Glomerular endothelial cell (primary cell): ENCODE results near the gene EFTUD2. TPM values are rescaled to one million over a fixed set of nuclear protein-coding genes. Genes with fewer than 3 reads are reported as not detected.
"Not testable (repeated sequence)": the region's sequence is repeated elsewhere in the genome, so short reads cannot be mapped to it uniquely, and the experiment has no call there.

Source experiments
- DNase-seq: peaks from one replicate; pipeline ENCODE4 v3.0.0-alpha.2; 2011; ENCODE audit warnings: low read depth, low spot score; ENCODE audit errors: extremely low read depth
- total RNA-seq: library from RNA; depleted of rRNA; stranded (reverse); fragments of >200 nt; gene quantifications from 2 replicates; pipeline ENCODE4 v1.2.3, GENCODE V29; 2015

EFTUD2 gene
- total RNA-seq, 1 donor from 2014 or later: 98.6 TPM

DNA sequence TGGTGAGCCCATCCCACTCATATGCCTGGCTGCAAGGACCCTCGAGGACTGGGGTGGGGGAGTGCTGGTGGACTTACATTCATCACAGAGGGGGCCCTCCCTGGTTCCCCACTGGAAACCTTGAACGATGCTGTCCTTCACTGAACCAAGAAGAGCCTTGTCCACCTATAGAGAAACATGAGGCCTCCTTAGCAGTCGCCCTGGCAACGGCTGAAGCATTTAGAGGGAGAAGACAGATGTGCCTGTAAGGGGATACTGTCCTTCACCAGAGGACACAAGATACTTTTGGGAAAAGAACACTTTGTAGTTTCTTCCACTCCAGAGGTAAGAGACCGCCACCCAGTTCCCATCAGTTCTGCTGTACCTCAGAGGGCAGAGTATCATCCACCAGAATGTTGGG lies 45.1 kb downstream of the EFTUD2 start:
- no peak for DNase-seq

DNA sequence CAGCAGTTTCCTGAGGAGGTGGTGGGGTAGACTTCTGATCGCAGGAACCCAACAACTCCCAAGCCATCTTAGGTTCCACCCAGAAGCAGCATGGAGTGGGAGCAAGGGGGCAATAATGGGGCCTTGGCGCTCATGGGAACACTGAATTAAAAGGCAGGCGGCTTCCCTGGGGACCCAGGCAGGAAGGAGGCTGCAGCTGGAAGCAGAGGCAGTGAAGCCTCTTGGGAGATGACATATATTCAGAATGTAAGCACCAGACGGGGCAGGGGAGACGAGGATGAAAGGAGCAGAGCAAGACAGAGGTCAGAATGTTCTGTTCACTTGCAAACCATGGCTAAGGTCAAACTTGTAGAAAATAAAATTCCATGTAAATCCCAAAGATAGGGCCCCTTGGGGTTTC lies 48.6 kb downstream of the EFTUD2 start:
- DNase-seq: no peak

DNA sequence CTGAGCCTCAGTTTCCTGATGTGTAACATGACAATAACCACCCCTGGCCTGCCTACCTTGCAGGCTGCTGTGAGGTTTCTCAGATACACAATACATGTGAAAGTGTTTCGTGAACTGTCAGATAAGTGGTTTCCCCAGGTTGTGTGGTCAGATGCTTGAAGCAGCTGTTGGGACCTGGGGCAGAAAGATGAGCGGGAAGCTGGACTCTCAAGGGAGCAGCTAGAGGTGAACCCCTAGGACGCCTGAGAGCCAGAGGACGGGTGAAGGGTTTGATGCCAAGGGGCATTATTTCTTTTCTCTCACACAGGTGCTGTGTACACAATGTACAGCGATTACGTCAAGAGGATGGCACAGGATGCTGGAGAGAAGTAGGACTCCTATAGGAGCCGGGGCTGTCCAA lies 49.2 kb downstream of the EFTUD2 start:
- DNase-seq: no peak

DNA sequence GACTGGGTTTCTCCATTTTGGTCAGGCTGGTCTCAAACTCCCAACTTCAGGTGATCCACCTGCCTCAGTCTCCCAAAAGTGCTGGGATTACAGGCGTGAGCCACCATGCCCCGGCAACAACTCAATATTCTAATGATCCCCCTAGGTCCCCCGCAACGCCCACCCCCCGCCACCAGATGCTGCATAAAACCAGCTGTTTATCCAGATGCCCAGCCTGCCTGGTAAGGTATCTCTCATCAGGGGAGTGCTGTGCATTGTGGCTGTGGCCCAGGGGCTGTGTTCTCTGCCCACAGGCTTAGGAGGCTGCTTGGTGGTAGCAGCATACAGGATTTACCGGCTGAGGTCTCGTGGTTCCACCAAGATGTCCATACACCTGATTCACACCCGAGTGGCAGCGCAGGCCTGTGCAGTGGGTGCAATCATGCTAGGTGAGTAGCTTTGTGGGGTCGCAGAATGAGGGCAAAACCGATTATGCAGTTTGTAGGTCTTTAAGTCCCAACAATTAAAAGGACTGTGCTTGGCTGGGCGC lies 50.2 kb downstream of the EFTUD2 start:
- no peak for DNase-seq

DNA sequence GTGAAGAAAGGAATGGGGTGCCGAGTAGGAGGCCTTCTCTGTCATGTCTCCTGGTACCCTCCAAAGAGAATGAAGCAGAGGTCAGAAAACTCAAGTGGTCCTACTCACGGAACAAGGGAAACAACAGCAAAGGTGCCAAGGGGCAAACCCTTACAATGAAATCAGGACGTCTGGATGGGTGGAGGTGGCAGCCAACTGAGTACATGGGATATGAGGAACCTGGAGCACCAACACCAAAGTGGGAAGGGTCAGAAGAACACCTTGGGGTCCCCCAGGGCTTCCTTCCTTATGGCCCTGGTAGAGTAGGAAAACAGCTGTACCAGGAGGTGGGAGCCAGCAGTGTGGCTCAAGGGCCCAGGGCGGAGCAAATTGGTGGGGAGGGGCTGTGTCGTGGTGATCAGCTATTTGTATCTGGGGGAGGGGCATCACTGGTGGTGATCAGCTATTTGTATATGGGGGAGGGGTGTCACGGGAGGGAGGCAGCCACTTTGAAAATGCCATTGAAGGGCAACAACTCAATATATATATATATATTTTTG lies 50.9 kb downstream of the EFTUD2 start:
- DNase-seq: no peak

DNA sequence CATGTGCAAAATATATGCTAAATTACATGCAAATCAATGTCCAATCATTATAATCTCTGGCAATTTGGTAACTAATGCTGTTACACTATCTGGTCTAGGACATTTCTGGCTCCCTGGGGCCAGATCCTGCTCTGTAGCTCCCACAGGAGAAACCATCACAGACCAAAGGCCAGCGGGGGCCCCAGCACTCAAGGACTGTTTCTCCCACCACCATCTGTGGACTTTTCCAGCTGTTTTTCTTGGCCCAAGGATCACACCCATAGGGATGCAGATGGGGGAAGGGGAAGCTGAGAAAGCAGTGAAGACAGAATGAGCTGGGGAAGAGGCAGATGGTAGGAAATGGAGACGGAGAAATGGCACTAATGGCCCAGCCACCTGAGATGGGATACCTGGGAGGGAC lies 51.7 kb downstream of the EFTUD2 start, which contains the start of gene HIGD1B:
Gene HIGD1B (plus strand): TSS at position 298 of the 400 bp plus-strand sequence. CDS start 270 bp downstream, outside the sequence.
- DNase-seq: no peak

DNA sequence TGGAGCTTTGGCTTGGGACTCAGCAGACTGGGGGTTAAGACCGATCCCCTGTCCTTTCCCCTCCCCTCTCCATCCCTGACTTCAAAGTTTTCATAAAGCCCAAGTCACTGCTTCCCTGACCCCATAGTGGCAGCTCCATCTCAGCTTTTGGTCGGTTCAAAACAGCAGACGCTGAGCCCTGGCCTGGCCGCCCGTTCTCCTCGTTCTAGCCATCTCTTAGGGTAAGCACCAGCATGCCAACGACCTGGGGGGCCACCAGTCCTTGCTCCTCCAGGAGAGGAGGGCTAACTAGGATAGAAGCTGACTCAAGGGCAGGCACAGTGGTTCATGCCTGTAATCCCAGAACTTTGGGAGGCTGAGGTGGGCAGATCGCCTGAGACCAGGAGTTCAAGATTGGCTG lies 53.0 kb downstream of the EFTUD2 start:
- no peak for DNase-seq

DNA sequence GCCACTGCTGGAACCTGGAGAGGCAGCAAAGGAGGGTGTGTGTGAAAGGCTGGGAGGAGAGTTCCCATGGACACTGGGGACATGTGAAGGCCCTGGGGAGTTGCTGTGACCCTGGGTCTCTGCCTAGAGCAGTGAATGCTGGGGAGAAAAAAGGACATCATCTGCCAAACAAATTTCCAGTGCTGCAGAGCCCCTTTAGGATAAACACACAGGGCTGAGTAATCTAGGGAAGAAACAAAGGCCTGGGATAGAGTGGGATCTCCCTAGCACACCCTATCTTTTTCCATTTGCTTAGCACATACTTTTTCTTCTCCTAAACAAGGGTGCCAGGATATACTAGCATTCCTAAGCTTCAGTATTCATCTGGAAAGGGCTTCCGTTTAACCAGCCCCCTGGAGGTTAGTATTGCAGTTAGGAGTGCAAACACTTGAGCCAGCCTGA lies 54.8 kb downstream of the EFTUD2 start:
- no peak for DNase-seq

DNA sequence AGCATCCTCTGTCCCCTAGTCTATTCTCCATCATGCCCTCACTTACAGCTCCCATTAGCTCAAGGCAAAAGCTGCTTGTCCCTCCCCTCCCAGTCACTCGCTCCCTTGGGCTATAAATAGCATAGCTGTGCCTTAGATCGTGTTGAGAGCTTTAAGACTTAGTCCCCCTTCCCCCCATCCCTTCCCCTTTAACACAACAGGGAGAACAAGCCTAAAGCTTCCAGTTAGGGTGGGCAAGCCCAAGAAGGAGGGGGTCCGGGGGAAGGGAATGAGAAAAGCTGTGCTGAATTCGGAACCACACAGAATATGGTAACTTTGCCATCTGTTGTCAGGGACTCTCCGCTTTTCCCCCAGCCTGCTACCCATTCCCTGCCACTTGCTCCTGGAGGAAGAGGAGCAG lies 56.5 kb downstream of the EFTUD2 start:
- no peak for DNase-seq

DNA sequence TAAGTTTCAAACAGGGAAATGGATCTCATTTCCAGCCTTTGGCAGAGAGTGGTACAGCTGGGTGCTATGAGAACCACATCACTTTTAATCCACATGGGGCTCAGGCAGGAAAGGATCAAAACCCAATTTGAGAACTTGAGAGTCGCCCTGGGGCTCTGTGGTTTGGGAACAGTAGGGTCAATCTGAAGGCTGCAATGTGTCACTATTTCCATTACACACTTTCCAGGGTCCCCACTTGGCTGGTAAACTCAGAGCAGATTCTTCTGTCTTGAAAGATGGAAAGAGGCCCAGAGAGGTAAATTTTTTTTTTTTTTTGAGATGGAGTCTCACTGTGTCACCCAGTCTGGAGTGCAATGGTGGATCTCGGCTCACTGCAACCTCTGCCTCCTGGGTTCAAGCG lies 58.3 kb downstream of the EFTUD2 start:
- no peak for DNase-seq

DNA sequence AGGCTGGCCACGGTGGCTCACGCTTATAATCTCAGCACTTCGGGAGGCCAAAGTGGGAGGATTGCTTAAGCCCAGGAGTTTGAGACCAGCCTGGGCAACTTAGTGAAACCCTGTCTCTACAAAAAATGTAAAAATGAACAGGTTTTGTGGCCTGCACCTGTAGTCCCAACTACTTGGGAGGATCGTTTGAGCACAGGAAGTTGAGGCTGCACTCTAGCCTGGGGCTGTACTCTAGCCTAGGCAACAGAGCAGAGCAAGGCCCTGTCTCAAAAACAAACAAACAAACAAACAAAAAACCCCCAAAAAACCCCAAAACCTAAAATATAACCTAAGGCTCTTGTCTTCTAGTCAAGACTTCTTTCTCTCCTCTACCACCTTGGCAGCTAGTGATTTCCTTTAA lies 59.0 kb downstream of the EFTUD2 start:
- no peak for DNase-seq

DNA sequence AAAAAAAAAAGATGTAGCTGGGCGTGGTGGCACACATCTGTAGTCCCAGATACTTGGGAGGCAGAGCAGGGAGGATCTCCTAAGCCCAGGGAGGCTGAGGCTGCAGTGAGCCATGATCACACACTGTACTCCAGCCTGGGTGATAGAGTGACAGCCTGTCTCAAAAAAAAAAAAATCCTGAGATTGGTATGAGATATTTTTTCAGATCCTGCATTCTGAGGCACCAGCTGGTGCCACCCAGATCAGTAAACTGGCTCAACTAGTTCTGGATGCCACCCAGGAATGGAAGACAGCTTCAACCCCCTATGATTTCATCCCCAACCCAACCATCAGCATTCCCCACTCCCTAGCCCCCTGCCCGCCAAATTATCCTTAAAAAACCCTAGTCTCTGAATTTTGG lies 62.0 kb downstream of the EFTUD2 start:
- no peak for DNase-seq

DNA sequence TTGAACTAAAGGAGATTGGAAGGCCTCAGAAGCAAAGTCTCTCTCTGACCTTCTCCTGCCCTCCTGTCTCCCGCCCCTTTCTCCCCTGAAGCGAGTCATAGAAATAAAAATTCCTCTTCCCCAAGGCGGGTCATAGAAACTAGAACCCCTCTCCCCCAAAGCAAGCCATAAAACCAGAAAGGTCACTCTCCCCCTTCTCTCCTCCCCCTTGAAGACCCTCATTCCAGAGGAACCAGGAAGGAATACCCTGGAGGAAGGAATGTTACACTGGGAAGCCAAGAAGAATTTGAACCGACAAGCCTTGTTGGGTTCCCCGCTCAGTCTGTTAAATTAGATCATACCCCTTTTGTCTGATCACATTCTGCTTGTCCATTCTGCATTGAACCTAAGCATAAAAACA lies 66.4 kb downstream of the EFTUD2 start:
- DNase-seq: no peak

DNA sequence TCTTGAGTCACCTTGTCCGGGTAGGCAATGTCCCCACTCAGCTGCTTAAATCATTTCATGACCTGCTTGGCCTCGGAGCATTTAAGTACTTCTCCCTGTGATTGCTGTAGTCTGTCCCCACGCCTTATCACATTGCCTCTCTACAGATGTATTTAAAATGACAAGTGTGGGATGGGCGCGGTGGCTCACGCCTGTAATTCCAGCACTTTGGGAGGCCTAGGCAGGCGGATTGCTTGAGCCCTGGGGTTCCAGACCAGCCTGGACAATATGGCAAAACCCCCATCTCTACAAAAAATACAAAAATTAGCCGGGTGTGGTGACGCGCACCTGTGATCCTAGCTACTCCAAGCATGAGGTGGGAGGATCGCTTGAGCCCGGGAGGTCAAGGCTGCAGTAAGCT lies 67.9 kb downstream of the EFTUD2 start:
- no peak for DNase-seq

DNA sequence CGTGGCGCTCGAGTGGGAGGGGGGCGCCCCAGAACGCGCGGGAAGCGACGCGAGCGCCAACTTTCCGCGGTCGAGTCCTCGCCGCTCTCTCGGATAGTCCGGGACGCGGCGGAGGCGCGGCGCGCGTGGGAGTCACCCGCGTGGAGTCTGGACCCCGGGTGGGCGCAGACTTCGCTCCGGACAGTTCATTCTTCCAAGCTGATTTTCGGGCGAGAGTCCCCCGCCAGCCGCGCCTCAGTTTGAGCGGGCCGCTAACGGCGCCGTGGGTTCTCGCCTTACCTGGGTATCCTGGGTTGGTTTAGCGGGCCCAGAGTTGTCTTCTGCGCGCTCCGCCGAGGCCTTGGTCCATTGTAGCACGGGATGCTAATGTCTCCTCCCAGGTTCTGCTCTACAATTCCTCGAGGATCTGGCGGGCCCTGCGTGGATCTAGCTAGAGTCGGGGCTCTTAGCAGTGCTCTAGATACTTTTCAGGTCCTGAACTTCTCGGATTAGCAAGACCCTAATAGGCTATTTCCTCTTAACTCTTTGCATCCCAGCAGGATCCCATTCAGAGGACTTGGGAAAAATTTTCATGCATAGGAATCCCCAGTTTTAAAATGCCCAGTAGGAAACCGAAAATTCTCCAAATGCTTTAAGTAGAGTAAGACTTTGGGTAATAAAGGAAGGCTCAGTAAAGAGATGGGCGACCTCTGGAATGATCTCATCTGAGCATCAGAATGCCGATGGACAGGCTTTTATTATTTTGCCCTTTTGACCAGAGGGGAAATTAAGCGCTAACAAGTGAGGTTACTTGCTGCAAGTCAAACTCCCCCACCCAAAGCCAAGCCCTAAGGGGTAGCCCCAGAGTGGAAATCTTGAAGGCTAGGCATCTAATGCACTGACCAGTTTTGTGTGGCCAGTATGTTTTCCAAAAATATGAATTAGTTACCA lies 68.6 kb downstream of the EFTUD2 start:
- no peak for DNase-seq

DNA sequence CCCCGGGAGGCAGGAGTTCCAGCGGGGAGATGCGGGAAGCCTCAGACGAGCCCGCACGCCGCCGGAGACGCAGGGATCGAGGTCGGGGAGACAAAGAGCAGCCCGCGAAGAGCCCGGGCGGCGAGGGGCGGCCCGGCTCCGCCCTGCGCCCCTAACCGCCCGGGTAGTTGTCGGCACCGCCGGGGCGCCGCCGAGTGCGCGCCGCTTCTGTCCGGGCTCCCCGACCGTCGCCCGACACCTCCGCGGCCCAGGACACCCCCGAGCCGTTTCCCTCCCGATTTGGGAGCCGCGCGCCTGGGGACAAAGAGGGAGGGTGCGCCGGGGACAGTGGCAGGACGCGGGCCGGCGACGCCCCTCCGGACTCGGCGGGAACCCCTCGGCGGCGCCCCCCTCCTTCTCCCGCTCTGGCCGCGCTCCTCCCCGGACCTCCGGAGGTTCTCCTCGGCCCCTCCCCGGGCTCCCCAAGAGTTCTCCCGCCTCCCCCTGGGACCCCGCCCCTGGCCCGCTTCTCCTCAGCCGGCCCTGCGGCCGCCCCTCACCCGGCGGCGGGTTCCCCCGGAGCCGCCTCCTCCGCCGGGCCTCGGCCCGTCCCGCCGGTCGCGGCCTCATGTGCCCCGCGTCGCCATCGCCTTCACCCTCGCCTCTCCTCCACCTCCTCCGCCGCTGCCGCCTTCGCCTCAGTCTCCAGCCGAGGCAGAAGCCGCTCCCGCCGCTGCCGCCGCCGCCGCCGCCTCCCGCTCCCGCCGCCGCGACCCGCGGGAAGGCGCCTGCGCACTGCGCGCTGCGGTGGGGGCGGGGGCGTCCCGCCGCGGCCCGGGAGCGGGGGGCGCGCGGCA lies 69.5 kb downstream of the EFTUD2 start, which contains the start of gene GJC1:
Gene GJC1 (minus strand): TSS at position 765 of the 836 bp plus-strand sequence. CDS start 24,470 bp downstream, outside the sequence.
- no peak for DNase-seq

DNA sequence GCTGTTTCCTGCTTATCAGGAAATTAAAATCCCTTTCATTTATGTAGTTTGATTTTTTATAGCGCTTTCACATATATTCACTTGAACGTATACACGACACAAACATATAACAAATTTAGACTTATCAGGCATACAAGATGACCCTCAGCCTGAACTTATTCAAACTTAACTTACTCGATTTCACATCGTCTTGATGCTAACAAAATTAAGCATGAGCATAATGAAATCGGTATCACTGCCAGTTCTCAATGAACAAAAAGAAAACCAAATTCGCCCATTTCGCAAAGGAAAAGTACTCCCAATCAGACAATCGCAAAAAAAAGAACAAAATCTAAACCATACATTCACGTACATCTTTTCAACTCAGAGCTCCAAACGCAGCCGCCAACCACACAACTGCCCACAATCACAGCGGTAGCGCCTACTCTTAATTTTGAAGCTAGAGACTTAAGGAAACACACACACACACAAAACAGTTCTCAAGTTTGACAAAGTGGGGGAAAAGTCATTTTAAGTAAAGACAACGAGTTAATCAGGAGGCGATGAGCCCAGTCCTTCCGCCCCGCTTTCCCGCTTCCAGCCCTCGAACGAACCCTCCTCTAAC lies 70.2 kb downstream of the EFTUD2 start:
- no peak for DNase-seq

DNA sequence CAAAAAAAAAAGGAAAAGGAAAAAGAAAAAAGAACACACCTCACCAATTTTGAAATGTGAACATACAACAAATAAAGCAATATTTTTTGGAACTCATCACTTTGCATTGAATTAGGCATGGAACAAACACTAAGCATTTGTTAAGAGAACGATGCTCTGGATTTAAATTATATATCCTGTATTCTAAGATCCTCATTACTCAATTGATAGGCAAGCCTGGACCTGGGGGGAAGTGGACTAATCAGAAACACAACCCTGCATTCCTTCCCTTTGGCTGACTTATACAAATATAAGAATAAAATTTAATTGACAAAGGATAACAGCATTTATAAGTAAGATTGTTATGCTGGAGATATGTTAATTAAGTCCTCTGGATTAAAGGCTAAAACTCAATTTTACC lies 71.4 kb downstream of the EFTUD2 start:
- no peak for DNase-seq

DNA sequence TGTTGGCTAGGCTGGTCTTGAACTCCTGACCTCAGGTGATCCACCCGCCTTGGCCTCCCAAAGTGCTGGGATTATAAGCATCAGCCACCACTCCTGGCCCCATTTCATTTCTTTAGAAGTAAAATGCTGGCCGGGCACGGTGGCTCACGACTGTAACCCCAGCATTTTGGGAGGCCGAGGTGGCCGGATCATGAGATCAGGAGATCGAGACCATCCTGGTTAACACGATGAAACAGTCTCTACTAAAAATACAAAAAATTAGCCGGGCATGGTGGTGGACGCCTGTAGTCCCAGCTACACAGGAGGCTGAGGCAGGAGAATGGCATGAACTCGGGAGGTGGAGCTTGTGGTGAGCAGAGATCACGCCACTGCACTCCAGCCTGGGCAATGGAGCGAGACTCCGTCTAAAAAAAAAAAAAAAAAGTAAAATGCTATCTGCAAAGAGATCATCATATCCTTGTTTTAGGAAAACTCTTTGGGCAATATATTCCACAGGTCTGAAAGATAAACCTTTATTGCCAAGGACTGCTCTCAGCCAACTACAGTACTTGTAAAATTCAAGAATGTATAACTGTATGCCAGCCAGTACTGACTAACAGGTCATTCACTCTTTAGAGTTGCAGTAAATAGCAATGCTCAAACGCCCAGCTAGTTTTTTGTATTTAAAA lies 73.0 kb downstream of the EFTUD2 start:
- DNase-seq: no peak

DNA sequence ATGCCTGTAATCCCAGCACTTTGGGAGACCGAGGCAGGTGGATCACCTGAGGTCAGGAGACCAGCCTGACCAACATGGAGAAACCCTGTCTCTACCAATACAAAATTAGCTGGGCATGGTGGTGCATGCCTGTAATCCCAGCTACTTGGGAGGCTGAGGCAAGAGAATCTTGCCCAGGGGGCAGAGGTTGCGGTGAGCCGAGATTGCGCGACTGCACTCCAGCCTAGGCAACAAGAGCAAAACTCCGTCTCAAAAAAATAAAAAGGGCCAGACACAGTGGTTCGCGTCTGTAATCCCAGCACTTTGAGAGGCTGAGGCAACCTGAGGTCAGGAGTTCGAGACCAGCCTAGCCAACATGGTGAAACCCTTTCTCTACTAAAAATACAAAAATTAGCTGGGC lies 74.0 kb downstream of the EFTUD2 start:
- DNase-seq: not testable (repeated sequence)
